ENCODE measurements around the gene RASAL2.
"Not testable (repeated sequence)": the region's sequence is repeated elsewhere in the genome, so short reads cannot be mapped to it uniquely, and the experiment has no call there.

DNA sequence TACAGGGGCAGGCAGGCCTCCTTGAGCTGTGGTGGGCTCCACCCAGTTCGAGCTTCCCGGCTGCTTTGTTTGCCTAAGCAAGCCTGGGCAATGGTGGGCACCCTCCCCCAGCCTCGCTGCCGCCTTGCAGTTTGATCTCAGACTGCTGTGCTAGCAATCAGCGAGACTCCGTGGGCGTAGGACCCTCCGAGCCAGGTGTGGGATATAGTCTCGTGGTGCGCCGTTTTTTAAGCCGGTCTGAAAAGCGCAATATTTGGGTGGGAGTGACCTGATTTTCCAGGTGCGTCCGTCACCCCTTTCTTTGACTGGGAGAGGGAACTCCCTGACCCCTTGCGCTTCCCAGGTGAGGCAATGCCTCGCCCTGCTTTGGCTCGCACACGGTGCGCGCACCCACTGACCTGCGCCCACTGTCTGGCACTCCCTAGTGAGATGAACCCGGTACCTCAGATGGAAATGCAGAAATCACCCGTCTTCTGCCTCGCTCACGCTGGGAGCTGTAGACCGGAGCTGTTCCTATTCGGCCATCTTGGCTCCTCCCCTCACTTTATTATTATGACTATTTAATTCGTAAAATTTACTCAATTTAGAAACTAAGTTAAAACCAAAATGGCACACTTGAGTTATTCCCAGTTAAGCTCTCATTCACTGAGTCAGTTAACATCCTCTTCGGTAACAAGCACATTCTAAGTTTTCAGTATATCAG is 226.5 kb downstream of the RASAL2 start:
- TF ChIP-seq, protein P1, sequence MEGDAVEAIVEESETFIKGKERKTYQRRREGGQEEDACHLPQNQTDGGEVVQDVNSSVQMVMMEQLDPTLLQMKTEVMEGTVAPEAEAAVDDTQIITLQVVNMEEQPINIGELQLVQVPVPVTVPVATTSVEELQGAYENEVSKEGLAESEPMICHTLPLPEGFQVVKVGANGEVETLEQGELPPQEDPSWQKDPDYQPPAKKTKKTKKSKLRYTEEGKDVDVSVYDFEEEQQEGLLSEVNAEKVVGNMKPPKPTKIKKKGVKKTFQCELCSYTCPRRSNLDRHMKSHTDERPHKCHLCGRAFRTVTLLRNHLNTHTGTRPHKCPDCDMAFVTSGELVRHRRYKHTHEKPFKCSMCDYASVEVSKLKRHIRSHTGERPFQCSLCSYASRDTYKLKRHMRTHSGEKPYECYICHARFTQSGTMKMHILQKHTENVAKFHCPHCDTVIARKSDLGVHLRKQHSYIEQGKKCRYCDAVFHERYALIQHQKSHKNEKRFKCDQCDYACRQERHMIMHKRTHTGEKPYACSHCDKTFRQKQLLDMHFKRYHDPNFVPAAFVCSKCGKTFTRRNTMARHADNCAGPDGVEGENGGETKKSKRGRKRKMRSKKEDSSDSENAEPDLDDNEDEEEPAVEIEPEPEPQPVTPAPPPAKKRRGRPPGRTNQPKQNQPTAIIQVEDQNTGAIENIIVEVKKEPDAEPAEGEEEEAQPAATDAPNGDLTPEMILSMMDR (conservative IDR thresholded peaks at IDR 0.05 in 1 of 2, IDR thresholded peaks at IDR 0.05 in 1 of 2; ENCODE audit: low read depth in 1 of 2, low read length in 2 of 2): not testable (repeated sequence)
- not testable (repeated sequence) for TF ChIP-seq EZH2 (IDR thresholded peaks at IDR 0.05; ENCODE audit: low read length, missing control alignments)
